Measurements from ENCODE around the gene ZGRF1. TPM values are rescaled to one million over a fixed set of nuclear protein-coding genes. Genes with fewer than 3 reads are reported as not detected.
A peak's percentile ranks its signal among the peaks of the same experiment; 100 is the strongest.

The ZGRF1 gene
- total and polyA plus RNA-seq, 2 donors (not counting 3 experiments of a cell fraction or from before 2014, with no cell fraction given), result 2.4 to 14.4 TPM

- dilution Hi-C loops (cut with MboI; ENCODE audit: extremely low pct_ligation_motif_present, low sequenced_read_pairs) (no loop called here), intact Hi-C loops (cut with micrococcal nuclease) (no loop called here)
- no peak overlapping the region for H3K27ac ChIP-seq (ENCODE audit: insufficient read depth, low read depth, low read length)
- H3K36me3 ChIP-seq (ENCODE audit: control insufficient read depth in 2 of 2, extremely low read depth in 1 of 2, insufficient read depth in 2 of 2, low read length in 2 of 2), result no peaks in the 10 kb centered on the region
- DNase-seq (ENCODE audit: low read depth, low spot score) (no peak), FAIRE-seq (no peak)
- no peak overlapping the region for H3K4me2 ChIP-seq (ENCODE audit: insufficient read depth, low read length)
- no TSS peak for BruUV-seq (replicated peaks)
- ChIA-PET CTCF (interaction anchor here (2.3 kb wide), 1 partner anchor 15 kb away, joined by 16 read pairs; no protein-coding TSS in a partner anchor), POLR2A (no interaction called here)
- H3K9ac ChIP-seq (replicated peaks; ENCODE audit: extremely low read depth, insufficient read depth, low read length), result no peak overlapping the region
- H3K4me1 ChIP-seq (ENCODE audit: control insufficient read depth, extremely low read depth, insufficient read depth, low read length), result peaks cover 9% of the 10 kb centered on the region
- H4K20me1 ChIP-seq (replicated peaks; ENCODE audit: control insufficient read depth, extremely low read depth, insufficient read depth, low read length), result no peaks in the 10 kb centered on the region
- H3K4me3 ChIP-seq (replicated peaks in 1 of 3; ENCODE audit: insufficient read depth in 1 of 3, low read depth in 1 of 3, low read length in 3 of 3), result no peak overlapping the region
- H2AFZ ChIP-seq (ENCODE audit: low read depth, low read length), result no peak overlapping the region
- H3K9me1 ChIP-seq (replicated peaks; ENCODE audit: control insufficient read depth, extremely low read depth, insufficient read depth, low read length), result no peaks in the 10 kb centered on the region
- H3K9me3 ChIP-seq (replicated peaks; ENCODE audit: control insufficient read depth, insufficient read depth, low read length), result no peaks in the 10 kb centered on the region
- no peaks in the 10 kb centered on the region for H3K79me2 ChIP-seq (ENCODE audit: control insufficient read depth, insufficient read depth, low read length)
- TF ChIP-seq CTCF (IDR thresholded peaks at IDR 0.05; ENCODE audit: extremely low read depth in 1 of 2, insufficient read depth in 1 of 2, low read depth in 1 of 2, low read length in 2 of 2) (no peak), MAX (IDR thresholded peaks at IDR 0.05; ENCODE audit: insufficient read depth, insufficient read length) (no peak), FOS (IDR thresholded peaks at IDR 0.05; ENCODE audit: borderline replicate concordance, insufficient read depth, low read length) (no peak), JUN (IDR thresholded peaks at IDR 0.05; ENCODE audit: borderline replicate concordance, insufficient read depth, insufficient read length, low read depth) (no peak), GATA2 (IDR thresholded peaks at IDR 0.05; ENCODE audit: insufficient read depth, insufficient read length, low read depth, low read length) (no peak), POLR2AphosphoS5 (IDR thresholded peaks at IDR 0.05; ENCODE audit: insufficient read depth, low read depth, low read length) (no peak), POLR2A (IDR thresholded peaks at IDR 0.05; ENCODE audit: low read depth, low read length) (no peak), MYC (IDR thresholded peaks at IDR 0.05; ENCODE audit: low read depth, low read length) (no peak), EZH2 (IDR thresholded peaks at IDR 0.05; ENCODE audit: borderline replicate concordance, low read depth, low read length, severe bottlenecking) (peak; percentile 82)
- H3K27me3 ChIP-seq (ENCODE audit: control insufficient read depth in 2 of 2, insufficient read depth in 2 of 2, low read length in 2 of 2), result peaks cover 59 to 88% of the 10 kb centered on the region in 2 experiments
These were observed 127.2 kb downstream of the ZGRF1 start for GRCh38 chr4:112509243-112510141.

Data from endothelial cell of umbilical vein (primary cell).